Activated naive CD4-positive, alpha-beta T cell treated with anti-CD3 and anti-CD28 coated beads, Interleukin-2, amount 50 U/mL, for 72 hours (primary cell): Measurements from ENCODE around the gene VEGFA. TPM values are rescaled to one million over a fixed set of nuclear protein-coding genes. Genes with fewer than 3 reads are reported as not detected.

Experiments used
- ATAC-seq, 2 donors: fragments of 150-1000 bp; cut with Tn5 transposase; 2 replicates each; pipeline ENCODE4 v1.10.0; 2021; ENCODE audit warnings: mild to moderate bottlenecking in 2 of 2, moderate library complexity in 2 of 2
- DNase-seq, 2 donors: peaks; one replicate each; pipeline ENCODE4 v3.0.0; 2021 to 2022; ENCODE audit warnings: low spot score in 2 of 2
- H3K27ac Mint-ChIP-seq, 2 donors: one replicate each; pipeline ENCODE4 v1.8.0; 2022; ENCODE audit warnings: mild to moderate bottlenecking in 2 of 2, mixed read lengths in 2 of 2
- H3K36me3 Mint-ChIP-seq, 2 donors: one replicate each; pipeline ENCODE4 v1.8.0; 2022; ENCODE audit warnings: mixed read lengths in 2 of 2
- H3K9me3 Mint-ChIP-seq, 2 donors: one replicate each; pipeline ENCODE4 v1.8.0; 2022; ENCODE audit warnings: mixed read lengths in 2 of 2
- total RNA-seq, 2 donors: library from RNA; stranded (reverse); gene quantifications; one replicate each; pipeline ENCODE4 v1.2.3, GENCODE V29; 2022

VEGFA gene
- total RNA-seq, 2 donors from 2014 or later, result 24.1 to 79.2 TPM

- Mint-ChIP-seq H3K9me3 (no peaks in the 10 kb centered on the region), H3K27ac (no peak overlapping the region), H3K36me3 (no peaks in the 10 kb centered on the region)
- ATAC-seq (no peak), DNase-seq (no peak)
Observed at GRCh38 chr6:43828711-43829110, 58.7 kb downstream of the VEGFA start.

GRCh38 chr6:43829470-43829869 is 59.5 kb downstream of the VEGFA start:
- ATAC-seq (no peak), DNase-seq (no peak)
- no peaks in the 10 kb centered on the region for H3K36me3 Mint-ChIP-seq
- no peak overlapping the region for H3K27ac Mint-ChIP-seq
- no peaks in the 10 kb centered on the region for H3K9me3 Mint-ChIP-seq

GRCh38 chr6:43830775-43831174 is 60.8 kb downstream of the VEGFA start:
- Mint-ChIP-seq H3K9me3 (no peaks in the 10 kb centered on the region), H3K36me3 (no peaks in the 10 kb centered on the region), H3K27ac (no peak overlapping the region)
- ATAC-seq (no peak), DNase-seq (no peak)

GRCh38 chr6:43831191-43831590 is 61.2 kb downstream of the VEGFA start:
- H3K36me3 Mint-ChIP-seq, result no peaks in the 10 kb centered on the region
- ATAC-seq (no peak), DNase-seq (no peak)
- H3K27ac Mint-ChIP-seq, result no peak overlapping the region
- H3K9me3 Mint-ChIP-seq, result no peaks in the 10 kb centered on the region

- no peaks in the 10 kb centered on the region for H3K9me3 Mint-ChIP-seq
- no peak for ATAC-seq
- no peak overlapping the region for H3K27ac Mint-ChIP-seq
- no peaks in the 10 kb centered on the region for H3K36me3 Mint-ChIP-seq
- DNase-seq, result no peak
Observed at GRCh38 chr6:43833223-43833995, 63.4 kb downstream of the VEGFA start.

- H3K27ac Mint-ChIP-seq, result no peak overlapping the region
- H3K9me3 Mint-ChIP-seq, result no peaks in the 10 kb centered on the region
- no peak for ATAC-seq
- no peaks in the 10 kb centered on the region for H3K36me3 Mint-ChIP-seq
- DNase-seq, result no peak
Observed at GRCh38 chr6:43833996-43834390, 64.0 kb downstream of the VEGFA start.

- no peak for DNase-seq
Observed at GRCh38 chr6:43834528-43835155, 64.6 kb downstream of the VEGFA start.

GRCh38 chr6:43835872-43836419 is 65.9 kb downstream of the VEGFA start:
- H3K27ac Mint-ChIP-seq, result peak overlapping the region in 1 of 2 donors; percentile 67
- no peaks in the 10 kb centered on the region for H3K9me3 Mint-ChIP-seq
- DNase-seq (no peak), ATAC-seq (no peak)
- H3K36me3 Mint-ChIP-seq, result no peaks in the 10 kb centered on the region

More at GRCh38 chr6:43834528-43835155, 64.6 kb downstream of the VEGFA start:
- no peak for ATAC-seq
- H3K27ac Mint-ChIP-seq, result no peak overlapping the region
- H3K36me3 Mint-ChIP-seq, result no peaks in the 10 kb centered on the region
- no peaks in the 10 kb centered on the region for H3K9me3 Mint-ChIP-seq

Other genes with a start within 250 kb of the VEGFA start
- gene XPO5, start 194.2 kb upstream of the VEGFA start, total RNA-seq, result 100 to 1,000 TPM; 109 to 110 TPM
- 100 to 1,000 TPM in 1 of 2 donors, 10 to 100 TPM in 1; 46.2 to 101 TPM for gene POLH, start 194.0 kb upstream of the VEGFA start, total RNA-seq
- gene GTPBP2, start 140.9 kb upstream of the VEGFA start, total RNA-seq, result 10 to 100 TPM; 84.1 to 85.8 TPM
- 10 to 100 TPM; 38.4 to 38.7 TPM for gene MAD2L1BP, start 134.4 kb upstream of the VEGFA start, total RNA-seq
- gene RSPH9, start 125.2 kb upstream of the VEGFA start, total RNA-seq, result under 1 TPM; 0.09 to 0.21 TPM
- 10 to 100 TPM; 37.8 to 51.5 TPM for gene MRPS18A, start 82.4 kb upstream of the VEGFA start, total RNA-seq